GM11168 (cell line): Measurements from ENCODE around the gene PDE4D.

Experiments
- in situ Hi-C: fragments of 300-500 bp; cut with MboI; formaldehyde crosslinking; loops from one replicate; pipeline ENCODE4 v1.12.0; 2022; ENCODE audit warnings: low sequenced_read_pairs; ENCODE audit not compliant: unreplicated experiment

The PDE4D gene

GRCh38 chr5:59287361-59287760, 606.2 kb downstream of the PDE4D start:
- in situ Hi-C loops: no loop called here

GRCh38 chr5:59286510-59286909, 607.0 kb downstream of the PDE4D start:
- in situ Hi-C loops: no loop called here

GRCh38 chr5:59285300-59286016, 608.1 kb downstream of the PDE4D start:
- in situ Hi-C loops: no loop called here

GRCh38 chr5:59282726-59283125, 610.8 kb downstream of the PDE4D start:
- in situ Hi-C loops: no loop called here

- in situ Hi-C loops: no loop called here
These were observed 613.5 kb downstream of the PDE4D start for GRCh38 chr5:59279979-59280378.

DNA sequence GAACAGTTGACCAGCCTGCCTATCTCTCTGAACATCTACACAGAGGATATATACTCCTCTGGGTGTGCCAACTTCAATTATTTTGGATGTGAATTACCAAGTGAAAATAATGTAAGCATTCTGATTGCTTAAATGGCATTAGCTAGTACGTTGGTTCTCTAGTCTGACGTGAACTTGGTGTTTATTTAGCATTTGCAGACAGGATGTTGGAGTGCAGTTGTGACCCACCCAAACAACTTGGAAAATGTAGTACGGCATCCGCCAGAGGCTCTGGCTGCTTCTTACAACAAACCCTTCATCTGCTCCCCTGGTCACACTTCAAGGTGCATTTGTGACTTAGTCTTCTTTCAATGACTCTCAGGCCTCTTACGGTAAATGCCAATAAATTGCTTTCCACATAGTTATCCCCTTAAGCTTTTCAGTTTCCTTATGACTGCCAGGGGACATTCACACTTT, 616.6 kb downstream of the PDE4D start:
- in situ Hi-C loops: no loop called here

GRCh38 chr5:59276325-59276675, 617.2 kb downstream of the PDE4D start:
- in situ Hi-C loops: no loop called here

- in situ Hi-C loops: no loop called here
These were observed 617.8 kb downstream of the PDE4D start for GRCh38 chr5:59275510-59276324.

- in situ Hi-C loops: no loop called here
These were observed 618.4 kb downstream of the PDE4D start for GRCh38 chr5:59275170-59275509.

GRCh38 chr5:59274106-59274636, 619.4 kb downstream of the PDE4D start:
- in situ Hi-C loops: no loop called here

GRCh38 chr5:59272809-59273427, 620.6 kb downstream of the PDE4D start:
- in situ Hi-C loops: no loop called here

- in situ Hi-C loops: no loop called here
These were observed 624.6 kb downstream of the PDE4D start for GRCh38 chr5:59268756-59269415.

- in situ Hi-C loops: no loop called here
These were observed 626.5 kb downstream of the PDE4D start for GRCh38 chr5:59267033-59267432.

GRCh38 chr5:59266410-59266809, 627.1 kb downstream of the PDE4D start:
- in situ Hi-C loops: no loop called here

GRCh38 chr5:59264639-59265245, 628.8 kb downstream of the PDE4D start:
- in situ Hi-C loops: no loop called here

- in situ Hi-C loops: no loop called here
These were observed 629.5 kb downstream of the PDE4D start for GRCh38 chr5:59264013-59264412.

DNA sequence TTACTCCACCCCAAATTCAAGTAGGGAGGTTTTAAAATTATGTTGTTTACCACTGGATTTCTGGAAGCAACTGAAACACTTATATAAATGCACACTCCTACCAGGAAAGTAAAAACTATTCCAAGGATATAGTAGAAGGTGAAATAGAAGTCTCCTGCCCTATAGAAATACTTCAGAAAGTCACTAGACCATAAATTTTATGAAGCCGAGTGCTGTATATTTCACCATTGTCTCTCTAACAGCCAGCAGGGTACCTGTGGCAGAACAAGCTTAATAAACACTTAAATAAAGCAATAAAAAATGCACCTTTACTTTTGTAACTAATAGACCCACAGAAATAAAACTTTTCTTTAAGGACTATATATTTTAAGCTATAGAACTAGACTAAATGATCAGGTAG, 631.6 kb downstream of the PDE4D start:
- in situ Hi-C loops: no loop called here

- in situ Hi-C loops: no loop called here
These were observed 632.6 kb downstream of the PDE4D start for GRCh38 chr5:59260973-59261372.

DNA sequence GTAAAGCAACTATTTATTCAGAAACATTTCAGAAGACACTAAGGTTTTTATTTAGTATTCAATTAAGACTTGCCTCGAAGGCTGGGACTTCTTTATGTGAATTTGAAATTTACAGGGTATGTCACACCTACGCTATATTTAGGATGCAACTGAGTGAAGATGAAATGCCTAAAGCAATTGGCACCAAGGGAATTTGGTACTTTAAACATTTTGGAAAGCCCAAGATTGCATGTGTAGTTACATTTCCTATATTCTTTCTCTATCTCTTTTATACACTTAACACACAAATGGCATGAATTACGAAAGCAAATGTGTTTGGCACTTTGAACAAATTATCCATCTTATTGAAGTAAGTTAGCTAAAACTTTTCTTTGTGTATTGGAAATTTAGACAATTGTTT, 633.3 kb downstream of the PDE4D start:
- in situ Hi-C loops: no loop called here

DNA sequence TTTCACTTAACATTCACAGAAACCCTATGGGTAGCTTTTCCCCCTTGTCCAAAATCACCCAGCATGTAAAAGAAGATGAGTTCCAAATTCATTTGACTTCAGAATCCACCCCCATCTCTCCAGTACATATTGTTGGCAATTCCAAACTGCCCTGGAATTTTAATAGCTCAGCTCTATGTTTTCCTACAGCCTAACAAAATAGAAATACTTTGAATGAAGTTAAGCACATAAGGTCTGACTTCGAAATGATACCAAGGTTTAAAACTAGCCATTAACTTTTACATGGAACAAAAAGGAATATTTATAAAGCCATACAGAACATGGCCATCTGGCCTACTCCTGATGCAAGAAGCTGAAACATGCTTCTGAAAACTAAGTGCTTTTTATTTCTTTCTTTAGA, 634.3 kb downstream of the PDE4D start:
- in situ Hi-C loops: no loop called here
